Measurements from ENCODE around the gene CELA3A. TPM values are rescaled to one million over a fixed set of nuclear protein-coding genes. Genes with fewer than 3 reads are reported as not detected.
"Not testable (repeated sequence)": the region's sequence is repeated elsewhere in the genome, so short reads cannot be mapped to it uniquely, and the experiment has no call there.

CELA3A gene
- total RNA-seq, 1 experiment from 2014 or later = not detected

GRCh38 chr1:22014575-22015206, 13.2 kb downstream of the CELA3A start:
- not testable (repeated sequence) for DNase-seq (ENCODE audit: low read depth)

- DNase-seq (ENCODE audit: low read depth) = peak; percentile 98
These were observed 17.4 kb downstream of the CELA3A start for GRCh38 chr1:22018583-22019559.

- DNase-seq (ENCODE audit: low read depth) = no peak
These were observed 19.6 kb downstream of the CELA3A start for GRCh38 chr1:22021061-22021460.

- DNase-seq (ENCODE audit: low read depth) = peak; percentile 87
These were observed 23.3 kb downstream of the CELA3A start for GRCh38 chr1:22024485-22025367.

- peak; percentile 82 for DNase-seq (ENCODE audit: low read depth)
These were observed 24.1 kb downstream of the CELA3A start for GRCh38 chr1:22025368-22026155.

DNA sequence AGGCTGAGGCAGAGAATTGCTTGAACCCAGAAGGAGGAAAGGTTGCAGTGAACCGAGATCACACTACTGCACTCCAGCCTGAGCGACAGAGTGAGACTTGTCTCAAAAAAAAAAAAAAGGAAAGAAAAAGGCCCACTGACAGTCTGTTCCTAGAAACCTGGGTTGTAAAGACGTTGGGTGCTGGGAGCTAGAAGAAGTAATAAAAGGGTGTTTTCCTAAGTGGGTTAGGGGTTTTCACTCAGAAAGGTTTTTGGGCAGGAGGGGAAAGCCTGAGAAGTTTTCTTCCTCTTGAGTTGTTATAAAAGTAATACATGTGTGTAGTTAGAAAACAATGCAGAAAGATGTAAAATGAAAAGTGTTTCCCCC, 25.4 kb downstream of the CELA3A start:
- DNase-seq (ENCODE audit: low read depth) = no peak

DNA sequence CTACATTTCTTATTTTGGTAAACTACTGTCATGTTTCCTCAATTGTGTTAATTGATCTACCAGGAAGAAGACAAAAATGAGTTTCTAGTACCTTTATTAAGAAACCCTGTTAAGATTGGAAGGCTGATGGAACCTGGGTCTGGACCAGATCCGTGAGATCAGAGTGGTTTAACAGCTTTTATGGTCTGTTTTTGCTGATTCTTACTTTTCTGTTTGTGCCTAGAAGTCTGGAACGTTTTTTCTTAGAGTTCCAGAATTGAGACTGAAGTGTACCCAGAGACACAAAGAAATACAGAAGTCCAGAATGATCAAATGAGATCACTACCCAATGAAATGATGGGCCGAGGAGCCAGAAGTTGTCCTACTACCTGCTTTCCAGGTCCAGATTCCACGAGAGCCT, 28.6 kb downstream of the CELA3A start:
- no peak for DNase-seq (ENCODE audit: low read depth)

DNA sequence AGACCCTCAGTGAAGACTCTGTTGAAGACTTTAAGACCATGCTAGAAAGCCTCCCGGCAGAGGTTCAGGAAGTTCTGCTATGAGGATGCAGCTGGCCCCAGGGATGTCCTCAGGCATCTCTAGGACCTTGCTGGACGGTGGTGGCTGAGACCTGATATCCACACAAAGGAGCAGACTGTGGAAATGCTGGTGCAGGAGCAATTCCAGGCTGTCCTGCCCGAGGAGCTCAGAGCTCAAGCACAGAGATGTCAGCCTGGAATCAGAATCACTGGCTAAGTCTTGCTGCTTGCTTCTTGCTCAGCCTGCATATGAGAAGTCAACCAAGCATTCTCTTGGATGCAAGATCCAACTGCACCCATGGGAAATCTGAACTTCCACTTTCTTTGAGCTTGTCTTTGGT, 29.0 kb downstream of the CELA3A start:
- DNase-seq (ENCODE audit: low read depth) = no peak

DNA sequence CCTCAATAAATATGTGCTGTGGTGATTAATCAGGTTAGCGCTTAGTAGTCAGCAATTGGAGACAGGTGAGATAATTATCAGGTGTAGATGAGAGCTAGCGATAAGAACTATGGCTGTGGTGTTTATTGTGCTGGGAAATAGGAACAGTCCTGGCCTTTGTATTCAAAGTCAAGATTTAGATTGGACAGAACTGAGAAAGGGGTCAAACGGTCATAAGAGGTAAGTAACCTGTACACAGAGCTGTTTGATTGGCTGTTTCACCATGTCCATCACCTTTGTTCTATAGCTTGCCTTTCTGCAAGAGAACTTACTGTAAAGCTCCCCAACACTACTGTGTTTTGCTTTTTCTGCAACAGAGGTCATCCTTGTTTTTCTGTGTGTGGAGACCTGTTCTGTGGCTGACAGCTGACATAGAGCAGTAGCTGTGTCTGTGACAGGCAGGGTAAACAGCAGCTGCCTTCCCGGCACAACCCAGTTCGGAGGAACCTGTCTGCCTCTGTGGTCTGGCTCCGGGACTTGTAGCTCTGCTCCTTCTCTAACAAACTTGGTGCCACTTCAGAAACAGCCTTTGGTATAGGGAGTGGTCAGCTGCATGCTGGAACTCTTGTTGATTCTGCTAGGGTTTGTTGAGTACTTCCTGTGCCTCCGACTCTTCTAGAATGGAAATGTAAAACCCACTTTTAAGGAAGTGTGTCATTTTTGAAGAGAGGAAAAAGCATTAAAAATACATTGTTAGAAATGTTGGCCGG, 29.9 kb downstream of the CELA3A start:
- DNase-seq (ENCODE audit: low read depth) = no peak

- not testable (repeated sequence) for DNase-seq (ENCODE audit: low read depth)
These were observed 33.4 kb downstream of the CELA3A start for GRCh38 chr1:22034834-22035233.

DNA sequence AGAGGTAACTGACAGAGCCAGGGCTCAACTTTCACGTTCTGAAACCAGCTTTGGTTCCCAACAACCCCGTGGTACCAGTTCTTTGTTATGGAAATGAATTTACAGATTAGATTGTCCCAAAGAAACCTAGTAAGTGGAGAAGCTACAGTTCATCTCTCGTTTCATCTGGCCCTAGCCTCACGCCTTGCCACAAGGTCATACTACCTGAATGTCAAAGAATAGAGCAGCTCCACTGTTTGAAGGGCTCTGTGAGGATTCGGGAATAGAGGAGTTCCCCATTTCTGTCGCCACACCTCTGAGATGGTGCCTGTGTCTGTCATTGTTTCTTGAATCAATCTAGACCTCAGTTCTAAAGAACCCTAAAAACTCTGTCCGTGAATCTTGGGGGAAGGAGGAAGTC, 36.1 kb downstream of the CELA3A start:
- no peak for DNase-seq (ENCODE audit: low read depth)

DNA sequence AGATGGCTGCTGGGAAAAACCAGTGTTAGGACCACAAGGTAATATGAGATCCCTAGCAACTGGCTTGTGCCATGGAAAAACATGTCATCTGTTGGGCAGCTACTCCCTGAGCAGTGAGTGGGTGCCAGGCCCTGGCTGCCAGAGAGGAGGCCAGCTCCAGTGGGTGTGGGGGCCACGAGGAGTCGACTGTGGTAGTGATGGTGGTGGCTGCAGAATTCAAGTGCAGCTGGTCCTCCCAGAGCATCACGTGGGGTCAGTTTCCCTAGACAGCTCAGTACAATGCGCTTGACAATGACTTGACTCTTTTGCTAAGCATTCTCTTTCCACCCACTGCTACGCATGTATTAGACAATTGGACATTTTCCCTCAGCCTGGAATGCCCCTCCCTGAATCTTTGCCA, 36.6 kb downstream of the CELA3A start:
- DNase-seq (ENCODE audit: low read depth) = peak; percentile 44

DNA sequence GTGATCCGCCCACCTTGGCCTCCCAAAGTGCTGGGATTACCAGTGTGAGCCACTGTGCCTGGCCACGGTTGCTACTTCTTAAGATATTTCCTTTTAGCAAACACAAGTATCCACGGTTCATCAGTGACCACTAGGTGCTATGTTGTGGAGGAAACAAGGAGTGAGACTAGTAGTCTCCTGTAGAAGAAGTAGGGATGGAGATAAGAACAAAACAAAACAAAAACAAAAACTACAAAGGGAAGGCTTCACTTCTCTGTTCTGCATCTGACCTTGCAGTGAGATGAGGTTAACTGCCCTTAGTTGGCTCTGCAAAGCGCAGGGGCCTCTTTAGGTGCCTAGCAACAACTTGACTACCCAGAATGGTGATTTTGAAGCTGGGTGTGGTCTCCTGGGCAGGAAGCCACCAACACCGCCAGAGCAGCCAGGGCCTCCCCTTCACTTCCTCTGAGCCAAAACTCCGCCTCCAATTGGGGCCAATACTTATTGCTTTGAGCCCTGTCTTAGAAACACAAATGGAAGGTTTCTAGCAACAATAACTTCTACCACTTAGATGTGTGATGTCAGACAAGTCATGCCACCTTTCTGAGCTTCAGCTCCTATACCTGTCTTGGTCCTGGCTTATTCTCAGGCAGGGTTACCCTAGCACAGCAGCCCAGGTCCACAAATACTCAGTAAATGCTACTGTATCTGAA, 38.3 kb downstream of the CELA3A start:
- DNase-seq (ENCODE audit: low read depth) = no peak

DNA sequence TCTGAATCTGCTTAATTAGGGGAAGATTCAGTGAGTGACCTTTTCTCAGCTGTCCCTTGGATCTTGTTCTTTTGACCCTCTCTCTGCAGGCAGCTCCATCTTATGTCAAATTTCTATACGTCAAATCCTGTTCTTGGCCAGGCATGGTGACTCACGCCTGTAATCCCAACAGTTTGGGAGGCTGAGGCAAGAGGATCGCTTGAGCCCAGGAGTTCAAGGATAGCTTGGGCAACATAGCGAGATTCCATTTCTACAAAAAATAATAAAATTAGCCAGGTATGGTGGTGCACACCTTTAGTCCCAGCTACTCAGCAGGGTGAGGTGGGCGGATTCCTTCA, 38.8 kb downstream of the CELA3A start:
- DNase-seq (ENCODE audit: low read depth) = no peak

DNA sequence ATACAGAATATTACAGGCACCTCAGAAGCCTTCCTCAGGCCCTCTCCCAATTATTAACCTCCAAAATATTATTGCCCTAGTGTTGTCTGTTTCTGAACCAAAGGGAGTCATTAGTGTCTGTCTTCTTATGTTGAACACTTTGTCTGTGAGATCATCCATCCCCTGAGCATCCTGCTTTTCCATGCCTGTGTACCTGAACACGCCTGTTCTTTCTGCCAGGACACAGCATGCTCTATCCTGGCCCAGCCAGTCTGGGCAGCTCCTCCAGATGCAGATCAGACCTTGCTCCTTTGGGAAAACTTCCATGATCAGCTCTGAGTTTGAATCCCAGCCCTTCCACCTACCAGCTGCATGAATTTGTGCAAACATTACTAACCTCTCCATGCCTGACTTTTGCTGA, 40.0 kb downstream of the CELA3A start:
- no peak for DNase-seq (ENCODE audit: low read depth)

- DNase-seq (ENCODE audit: low read depth) = no peak
These were observed 41.8 kb downstream of the CELA3A start for GRCh38 chr1:22043198-22043769.

DNA sequence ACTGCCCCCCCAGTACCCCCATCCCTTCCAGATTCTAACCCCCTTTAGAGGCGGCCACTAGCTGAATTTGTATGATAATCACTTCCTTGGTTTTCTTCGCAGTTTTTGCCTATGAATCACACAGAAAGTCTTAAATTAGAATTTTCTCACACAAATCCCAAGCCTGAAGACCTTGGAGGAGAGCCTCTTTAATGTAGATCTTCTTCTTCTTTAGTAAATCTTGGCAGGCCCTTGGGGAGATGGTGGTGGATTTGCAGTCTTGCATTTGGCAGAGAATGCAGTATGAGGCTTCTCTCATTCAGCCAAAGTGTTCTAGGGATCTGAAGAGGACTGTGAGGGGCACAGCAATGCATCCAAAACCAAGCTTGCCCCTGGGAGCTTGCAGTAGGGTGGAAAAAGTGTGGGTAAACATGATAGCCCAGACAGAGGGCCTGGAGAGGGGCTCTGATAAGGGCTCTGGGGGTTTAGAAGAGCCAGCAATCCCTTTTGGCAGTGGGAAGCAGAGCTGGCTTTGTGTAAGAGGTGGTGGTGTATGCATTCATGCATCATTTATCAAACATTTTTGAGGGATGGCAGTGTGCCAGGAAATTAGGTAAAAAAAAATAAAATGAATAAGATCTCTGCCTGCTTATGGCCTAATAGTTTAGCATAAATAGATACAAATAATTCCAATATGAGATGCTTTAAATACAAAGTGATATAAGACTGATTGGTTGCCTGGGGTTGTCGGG, 43.4 kb downstream of the CELA3A start:
- DNase-seq (ENCODE audit: low read depth) = peak; percentile 77

- peak; percentile 50 for DNase-seq (ENCODE audit: low read depth)
These were observed 44.3 kb downstream of the CELA3A start for GRCh38 chr1:22045604-22046228.
